GM19025 (cell line): ENCODE data around the gene FRMPD1.
"Not testable (repeated sequence)": the region's sequence is repeated elsewhere in the genome, so short reads cannot be mapped to it uniquely, and the experiment has no call there.

Source experiments
- ATAC-seq: cut with Tn5 transposase; IDR thresholded peaks from one replicate; pipeline ENCODE4 v1.9.1; 2021; ENCODE audit warnings: mild to moderate bottlenecking, low read depth, moderate library complexity; ENCODE audit not compliant: unreplicated experiment

The FRMPD1 gene

DNA sequence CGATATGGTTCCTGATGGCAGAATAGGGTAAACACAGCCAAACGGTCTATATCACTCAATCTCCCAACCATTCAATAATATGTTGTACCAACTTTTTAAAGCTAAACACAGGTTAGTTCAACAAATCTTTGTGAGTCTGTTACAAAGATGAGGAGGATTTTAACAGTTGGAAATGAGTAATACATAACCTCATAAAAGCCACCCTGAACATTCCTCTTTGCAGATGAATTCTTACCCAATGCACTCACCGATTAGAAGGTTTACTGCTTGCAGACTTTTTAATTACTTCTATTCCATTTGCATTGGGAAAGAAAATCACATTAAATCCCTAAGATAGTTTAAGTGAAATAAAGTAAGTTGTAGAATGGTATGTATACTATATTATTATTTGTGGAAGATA lies 79.5 kb downstream of the FRMPD1 start:
- ATAC-seq = no peak

GRCh38 chr9:37730839-37731238 lies 80.1 kb downstream of the FRMPD1 start:
- no peak for ATAC-seq

DNA sequence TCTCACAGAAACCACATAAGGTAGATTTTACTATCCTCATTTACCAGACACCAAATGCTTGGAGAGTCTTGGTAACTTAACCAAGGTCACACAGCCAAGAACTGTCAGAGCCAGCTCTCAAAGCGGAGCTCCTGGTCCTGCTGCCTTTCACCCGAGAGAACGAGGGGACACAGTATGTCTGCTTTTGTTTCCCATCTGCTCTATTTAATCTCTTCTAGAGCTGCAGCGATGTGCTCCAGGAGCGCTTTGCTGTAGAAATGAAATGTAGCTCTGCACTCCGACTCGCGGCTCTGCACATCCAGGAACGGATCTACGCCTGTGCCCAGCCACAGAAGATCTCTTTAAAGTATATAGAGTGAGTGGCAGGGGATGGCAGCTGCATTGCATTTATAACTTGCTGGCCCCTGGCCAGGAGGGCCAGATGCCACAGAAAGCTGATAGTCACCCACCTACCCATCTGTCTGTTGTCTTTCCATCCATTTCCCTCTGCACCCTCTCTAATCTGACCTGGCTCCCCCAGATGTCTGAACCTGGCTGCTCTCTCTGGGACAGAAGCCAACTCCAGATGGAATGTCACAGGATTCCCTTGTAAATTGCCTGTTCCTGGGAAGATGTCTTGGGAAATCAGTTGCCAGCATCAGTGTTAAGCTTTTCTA lies 81.5 kb downstream of the FRMPD1 start:
- no peak for ATAC-seq

- ATAC-seq = no peak
Measured at GRCh38 chr9:37732952-37733351, 82.2 kb downstream of the FRMPD1 start.

- no peak for ATAC-seq
Measured at GRCh38 chr9:37739222-37739621, 88.5 kb downstream of the FRMPD1 start.

- no peak for ATAC-seq
Measured at GRCh38 chr9:37740128-37740527, 89.4 kb downstream of the FRMPD1 start.

- ATAC-seq = no peak
Measured at GRCh38 chr9:37740631-37741328, 90.0 kb downstream of the FRMPD1 start.

GRCh38 chr9:37745970-37746369 lies 95.2 kb downstream of the FRMPD1 start:
- no peak for ATAC-seq

- no peak for ATAC-seq
Measured at GRCh38 chr9:37746448-37747270, 95.9 kb downstream of the FRMPD1 start.

- no peak for ATAC-seq
Measured at GRCh38 chr9:37747271-37747753, 96.6 kb downstream of the FRMPD1 start.

- no peak for ATAC-seq
Measured at GRCh38 chr9:37749129-37749528, 98.4 kb downstream of the FRMPD1 start.

- no peak for ATAC-seq
Measured at GRCh38 chr9:37751186-37751585, 100.4 kb downstream of the FRMPD1 start.

DNA sequence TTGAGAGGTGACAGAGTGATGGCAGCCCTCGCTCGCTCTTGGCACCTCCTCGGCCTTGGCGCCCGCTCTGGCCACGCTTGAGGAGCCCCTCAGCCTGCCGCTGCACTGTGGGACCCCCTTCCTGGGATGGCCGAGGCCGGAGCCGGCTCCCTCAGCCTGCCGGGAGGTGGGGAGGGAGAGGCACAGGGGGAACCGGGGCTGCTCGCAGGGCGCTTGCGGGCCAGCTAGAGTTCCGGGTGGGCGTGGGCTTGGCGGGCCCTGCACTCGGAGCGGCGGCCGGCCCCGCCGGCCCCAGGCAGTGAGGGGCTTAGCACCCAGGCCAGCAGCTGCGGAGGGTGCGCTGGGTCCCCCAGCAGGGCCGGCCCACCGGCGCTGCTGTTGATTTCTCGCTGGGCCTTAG lies 101.0 kb downstream of the FRMPD1 start:
- ATAC-seq = not testable (repeated sequence)

DNA sequence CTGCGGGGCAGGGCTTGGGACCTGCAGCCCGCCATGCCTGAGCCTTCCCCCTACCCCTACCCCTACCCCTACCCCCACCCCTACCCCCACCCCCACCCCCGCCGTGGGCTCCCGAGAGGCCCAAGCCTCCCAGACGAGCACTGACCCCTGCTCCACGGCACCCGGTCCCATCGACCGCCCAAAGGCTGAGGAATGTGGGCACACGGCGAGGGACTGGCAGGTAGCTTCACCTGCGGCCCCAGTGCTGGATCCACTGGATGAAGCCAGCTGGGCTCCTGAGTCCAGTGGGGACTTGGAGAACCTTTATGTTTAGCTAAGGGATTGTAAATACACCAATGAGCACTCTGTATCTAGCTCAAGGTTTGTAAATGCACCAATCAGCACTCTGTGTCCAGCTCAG lies 101.4 kb downstream of the FRMPD1 start:
- not testable (repeated sequence) for ATAC-seq

GRCh38 chr9:37752642-37753488 lies 102.1 kb downstream of the FRMPD1 start:
- no peak for ATAC-seq

DNA sequence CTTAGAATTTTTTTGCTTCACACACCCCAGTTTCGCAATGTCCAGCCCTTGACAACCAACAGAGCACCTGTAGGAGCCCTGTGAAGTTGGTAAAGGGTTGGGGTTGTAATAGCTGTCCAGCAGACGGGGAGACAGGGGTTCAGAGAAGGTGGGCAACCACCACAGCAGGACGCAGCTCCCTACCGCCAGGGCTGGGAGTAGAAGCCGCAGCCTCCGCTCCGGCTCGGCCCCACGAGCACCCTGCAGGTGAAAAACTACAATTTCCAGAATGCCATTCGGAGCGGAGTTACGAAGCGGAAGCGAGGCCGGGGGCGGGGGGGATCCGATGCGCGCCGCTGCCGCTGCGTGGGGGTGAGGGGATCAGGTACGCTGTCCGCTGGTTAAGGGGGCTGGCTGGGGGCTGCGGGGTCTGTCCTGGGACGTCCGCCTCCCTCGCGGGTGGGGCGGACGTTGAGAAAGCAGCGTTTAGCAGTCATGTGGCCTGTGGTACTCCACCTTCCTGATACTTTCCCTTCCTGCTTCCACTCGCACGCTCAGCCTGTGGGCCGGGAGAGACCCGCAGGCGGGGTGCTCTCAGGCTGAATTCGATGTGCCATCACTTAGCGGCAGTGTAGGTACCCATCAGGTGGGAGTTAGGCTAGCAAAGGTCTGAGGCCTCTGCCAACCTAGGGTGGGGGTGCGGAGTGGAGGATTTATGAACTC lies 102.9 kb downstream of the FRMPD1 start, which contains the start of gene TRMT10B:
Gene TRMT10B, plus strand, starts transcription at position 317 of the 702 bp plus-strand sequence. CDS start 8,127 bp downstream, outside the sequence.
- peak; percentile 87 for ATAC-seq

DNA sequence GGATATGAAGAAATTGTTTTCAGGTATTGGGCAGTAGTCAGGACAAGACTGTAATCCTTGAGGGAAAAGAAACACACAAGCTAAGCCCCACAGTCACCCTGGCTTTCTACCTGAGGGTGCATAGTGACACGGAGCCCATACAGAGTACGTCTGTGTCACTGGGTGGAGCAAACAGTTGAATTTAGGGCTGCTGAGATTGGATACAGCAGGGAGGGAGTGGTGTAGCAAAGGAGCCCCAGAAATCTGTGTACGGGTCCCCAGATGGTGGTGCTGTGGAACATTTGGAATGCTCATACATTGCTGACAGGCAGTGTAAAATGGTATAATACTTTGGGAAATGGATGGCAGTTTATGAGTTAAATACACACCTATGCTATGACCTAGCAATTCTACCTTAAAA lies 108.0 kb downstream of the FRMPD1 start:
- no peak for ATAC-seq

- ATAC-seq = no peak
Measured at GRCh38 chr9:37760416-37761161, 109.8 kb downstream of the FRMPD1 start.

DNA sequence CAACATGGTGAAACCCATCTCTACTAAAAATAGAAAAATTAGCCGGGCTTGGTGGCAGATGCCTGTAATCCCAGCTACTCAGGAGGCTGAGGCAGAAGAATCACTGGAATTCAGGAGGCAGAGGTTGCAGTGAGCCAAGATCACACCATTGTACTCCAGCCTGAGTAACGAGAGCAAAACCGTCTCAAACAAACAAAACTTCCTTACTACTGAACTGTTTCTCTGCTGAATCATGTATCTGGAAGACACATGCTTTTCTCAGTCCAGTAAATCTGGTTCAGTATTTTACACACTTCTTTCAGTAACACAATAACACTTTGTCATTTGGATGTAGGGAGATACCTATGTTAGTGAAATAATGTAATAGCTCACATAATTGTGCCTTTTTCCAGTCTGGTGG lies 110.8 kb downstream of the FRMPD1 start:
- ATAC-seq = no peak
